ENCODE results near the gene CSTPP1.

The CSTPP1 gene

GRCh38 chr11:47109727-47110246, 173.2 kb downstream of the CSTPP1 start:
- TF ChIP-seq REST (IDR thresholded peaks at IDR 0.05; ENCODE audit: insufficient read depth in 1 of 2, low read depth in 2 of 2, low read length in 2 of 2) (no peak), SIN3A (IDR thresholded peaks at IDR 0.05; ENCODE audit: borderline replicate concordance, insufficient read depth, low read length) (no peak), FOXP2 (optimal IDR thresholded peaks at IDR 0.05; ENCODE audit: borderline replicate concordance, extremely low read depth, extremely low read length, insufficient read depth) (no peak), POLR2AphosphoS5 (IDR thresholded peaks at IDR 0.05; ENCODE audit: low read depth, low read length) (no peak), TAF1 (IDR thresholded peaks at IDR 0.05; ENCODE audit: borderline replicate concordance, insufficient read depth, low read length) (no peak)

GRCh38 chr11:47111318-47111804, 174.8 kb downstream of the CSTPP1 start:
- TF ChIP-seq FOXP2 (optimal IDR thresholded peaks at IDR 0.05; ENCODE audit: borderline replicate concordance, extremely low read depth, extremely low read length, insufficient read depth) = no peak
- TF ChIP-seq POLR2AphosphoS5 (IDR thresholded peaks at IDR 0.05; ENCODE audit: low read depth, low read length) = no peak
- TF ChIP-seq REST (IDR thresholded peaks at IDR 0.05; ENCODE audit: insufficient read depth in 1 of 2, low read depth in 2 of 2, low read length in 2 of 2) = no peak
- TF ChIP-seq TAF1 (IDR thresholded peaks at IDR 0.05; ENCODE audit: borderline replicate concordance, insufficient read depth, low read length) = no peak
- no peak for TF ChIP-seq SIN3A (IDR thresholded peaks at IDR 0.05; ENCODE audit: borderline replicate concordance, insufficient read depth, low read length)

- no peak for TF ChIP-seq FOXP2 (optimal IDR thresholded peaks at IDR 0.05; ENCODE audit: borderline replicate concordance, extremely low read depth, extremely low read length, insufficient read depth)
- no peak for TF ChIP-seq TAF1 (IDR thresholded peaks at IDR 0.05; ENCODE audit: borderline replicate concordance, insufficient read depth, low read length)
Observed at GRCh38 chr11:47121056-47121455, 184.5 kb downstream of the CSTPP1 start.

GRCh38 chr11:47121731-47122130, 185.2 kb downstream of the CSTPP1 start:
- TF ChIP-seq FOXP2 (optimal IDR thresholded peaks at IDR 0.05; ENCODE audit: borderline replicate concordance, extremely low read depth, extremely low read length, insufficient read depth) (no peak), SIN3A (IDR thresholded peaks at IDR 0.05; ENCODE audit: borderline replicate concordance, insufficient read depth, low read length) (no peak), REST (IDR thresholded peaks at IDR 0.05; ENCODE audit: insufficient read depth in 1 of 2, low read depth in 2 of 2, low read length in 2 of 2) (no peak)

GRCh38 chr11:47123094-47123493, 186.5 kb downstream of the CSTPP1 start:
- TF ChIP-seq SIN3A (IDR thresholded peaks at IDR 0.05; ENCODE audit: borderline replicate concordance, insufficient read depth, low read length) (no peak), REST (IDR thresholded peaks at IDR 0.05; ENCODE audit: insufficient read depth in 1 of 2, low read depth in 2 of 2, low read length in 2 of 2) (no peak), POLR2AphosphoS5 (IDR thresholded peaks at IDR 0.05; ENCODE audit: low read depth, low read length) (no peak), FOXP2 (optimal IDR thresholded peaks at IDR 0.05; ENCODE audit: borderline replicate concordance, extremely low read depth, extremely low read length, insufficient read depth) (no peak), TAF1 (IDR thresholded peaks at IDR 0.05; ENCODE audit: borderline replicate concordance, insufficient read depth, low read length) (no peak)

Data from PFSK-1 (cell line).